NCI-H446 (cell line): ENCODE data around the gene ARRDC1.

Source experiments
- DNase-seq, 2 experiments: peaks; one replicate each; lab custom pipeline; 2025; lab: John Stamatoyannopoulos, UW

The ARRDC1 gene

DNA sequence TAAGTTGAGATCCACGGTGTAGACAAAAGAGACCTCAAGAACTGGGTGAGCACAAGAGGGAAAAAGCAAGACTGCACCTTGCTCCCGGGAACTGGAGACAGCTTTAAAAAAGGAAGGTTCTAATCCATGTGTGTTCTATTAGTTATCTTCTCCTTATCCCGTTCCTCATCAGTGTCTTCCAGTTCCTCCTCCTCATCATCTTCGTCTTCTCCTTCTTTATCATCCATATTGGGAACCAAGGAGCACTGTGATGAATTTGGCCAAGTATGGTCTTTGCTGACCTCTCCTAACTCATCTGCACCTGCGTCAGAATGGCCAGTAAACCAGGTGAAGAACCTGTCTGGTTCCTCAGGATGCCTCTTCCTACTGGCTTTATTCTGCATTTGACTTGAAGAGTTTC is 35.4 kb downstream of the ARRDC1 start:
- DNase-seq, result no peak

DNA sequence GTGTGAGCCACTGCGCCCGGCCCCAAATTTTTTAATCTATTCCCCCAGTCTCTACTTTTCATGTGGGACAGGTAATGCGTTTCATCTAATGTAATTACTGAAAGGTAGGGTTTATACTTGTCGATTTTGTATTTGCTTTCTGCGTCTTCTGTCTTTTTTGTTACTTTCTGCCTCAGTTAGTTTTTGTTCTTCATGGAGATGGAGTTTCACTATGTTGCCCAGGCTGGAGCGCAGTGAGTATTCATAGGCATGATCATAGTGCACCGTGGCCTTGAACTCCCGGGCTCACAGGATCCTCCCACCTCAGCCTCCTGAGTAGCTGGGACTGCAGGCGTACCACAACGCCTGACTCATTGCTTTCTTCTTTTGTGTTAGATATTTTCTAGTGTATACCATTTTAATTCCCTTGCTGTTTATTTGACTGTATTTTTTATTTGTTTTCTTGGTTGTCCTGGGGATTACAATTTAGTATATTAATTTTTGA is 36.7 kb downstream of the ARRDC1 start:
- no peak for DNase-seq

DNA sequence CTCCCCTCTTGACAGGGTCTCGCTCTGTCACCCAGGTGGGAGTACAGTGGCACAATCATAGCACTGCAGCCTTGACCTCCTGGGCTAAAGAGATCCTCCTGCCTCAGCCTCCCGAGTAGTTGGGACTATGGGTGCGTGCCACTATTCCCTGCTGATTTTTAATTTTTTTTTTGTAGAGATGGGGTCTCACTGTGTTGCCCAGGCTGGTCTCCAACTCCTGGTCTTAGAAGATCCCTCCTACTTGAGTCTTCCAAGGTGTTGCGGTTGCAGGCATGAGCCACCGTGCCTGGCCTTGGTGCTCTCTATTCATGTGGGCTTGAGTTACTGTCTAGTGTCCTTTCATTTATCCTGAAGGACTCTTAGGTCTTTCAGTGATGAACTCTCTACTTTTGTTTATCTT is 37.4 kb downstream of the ARRDC1 start:
- no peak for DNase-seq

DNA sequence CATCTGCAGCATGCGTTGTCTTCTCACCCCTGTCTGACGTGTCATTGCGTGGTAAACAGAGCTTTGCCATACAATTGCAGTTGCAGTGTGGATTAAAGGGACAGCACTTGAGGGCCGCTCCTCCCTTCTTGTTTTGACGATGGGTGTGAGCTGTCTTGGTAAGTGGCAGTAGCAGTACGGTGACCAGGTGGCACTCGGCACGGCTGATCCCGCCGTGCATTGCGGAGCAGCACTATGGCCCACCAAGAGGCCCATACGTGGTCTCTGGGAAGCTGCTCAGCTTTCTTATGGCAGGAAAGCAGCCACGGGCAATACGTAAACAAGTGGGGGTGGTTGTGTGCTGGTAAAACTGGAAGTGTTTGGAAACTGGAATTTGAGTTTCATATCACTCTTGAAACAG is 38.4 kb downstream of the ARRDC1 start:
- no peak for DNase-seq

DNA sequence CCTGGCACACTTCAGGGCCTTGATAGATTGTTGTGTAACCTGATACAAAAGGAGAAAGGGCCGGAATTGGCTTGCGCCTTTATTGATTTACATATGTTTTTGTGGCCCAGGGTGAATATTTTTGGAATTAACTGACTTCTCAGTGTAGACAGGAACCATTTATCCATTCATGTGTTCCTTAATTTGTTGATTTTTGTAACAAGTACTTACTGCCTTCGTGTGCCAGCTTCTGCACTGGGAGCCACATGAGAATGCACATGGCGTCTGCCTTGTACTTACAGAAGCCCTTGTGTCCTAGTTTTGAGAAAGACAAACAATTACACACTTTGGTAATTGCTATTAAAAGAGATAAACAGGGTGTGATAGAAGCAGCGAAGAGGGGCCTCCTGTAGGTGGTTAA is 39.7 kb downstream of the ARRDC1 start:
- no peak for DNase-seq

DNA sequence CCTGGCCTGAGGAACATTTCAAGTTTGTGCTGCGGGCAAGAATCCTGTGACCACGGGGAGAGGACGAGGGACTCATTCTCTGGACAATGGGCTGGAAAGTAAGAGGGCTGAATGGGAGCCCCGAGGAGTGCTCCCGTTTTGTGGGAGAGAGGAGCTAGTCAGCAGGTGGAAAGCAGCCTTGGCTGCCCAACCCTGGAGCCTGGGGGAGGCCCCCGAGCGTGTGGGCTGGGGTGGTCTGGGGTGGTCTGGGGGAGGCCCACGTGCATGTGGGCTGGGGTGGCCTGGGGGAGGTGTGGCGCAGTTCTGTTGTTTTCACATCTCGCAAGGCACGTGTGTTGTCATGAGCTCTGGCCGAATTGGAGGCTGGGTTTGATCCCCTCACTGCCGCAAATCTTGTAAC is 40.9 kb downstream of the ARRDC1 start:
- DNase-seq, result no peak

DNA sequence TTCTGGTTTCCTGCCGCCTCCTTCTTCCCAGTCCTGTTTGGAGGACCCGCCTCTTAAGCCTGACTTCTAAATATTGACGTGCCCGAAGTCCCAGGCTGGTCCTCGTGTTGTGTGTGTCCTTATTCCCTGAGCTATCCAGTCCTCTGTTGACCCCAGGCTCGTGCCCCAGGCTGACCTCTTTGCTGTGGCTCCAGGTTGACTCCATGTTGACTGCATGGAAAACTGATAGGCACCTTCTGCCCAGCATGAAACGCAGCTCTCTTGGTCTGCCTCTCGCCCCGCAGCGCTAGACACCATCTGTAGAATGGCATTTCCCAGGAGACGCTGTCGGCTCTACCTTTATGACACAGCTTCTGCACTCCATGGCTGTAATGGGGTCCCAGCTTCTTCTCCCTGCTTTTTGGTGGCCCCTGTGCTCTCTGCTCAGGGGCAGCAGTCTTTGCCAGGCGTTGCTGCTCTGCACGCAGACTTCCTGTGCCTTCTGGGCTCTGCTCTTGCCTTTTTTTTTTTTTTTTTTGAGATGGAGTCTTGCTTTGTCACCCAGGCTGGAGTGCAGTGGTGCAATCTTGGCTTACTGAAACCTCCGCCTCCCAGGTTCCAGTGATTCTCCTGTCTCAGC is 41.7 kb downstream of the ARRDC1 start:
- DNase-seq, result no peak

DNA sequence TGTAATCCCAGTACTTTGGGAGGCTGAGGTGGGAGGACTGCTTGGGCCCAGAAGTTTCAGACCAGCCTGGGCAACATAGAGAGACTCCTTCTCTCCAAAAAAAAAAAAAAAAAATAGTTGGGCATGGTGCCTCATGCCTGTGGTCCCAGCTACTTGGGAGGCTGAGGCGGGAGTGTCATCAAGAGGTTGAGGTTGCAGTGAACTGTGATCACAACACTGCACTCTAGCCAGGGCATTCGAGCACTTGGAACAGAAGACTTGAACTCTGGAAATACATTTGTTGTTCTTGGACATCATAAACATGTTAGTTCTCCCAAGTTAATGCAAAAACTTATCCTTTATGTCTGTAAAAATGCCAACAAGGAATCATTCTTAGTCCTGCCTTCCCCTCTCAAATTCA is 42.9 kb downstream of the ARRDC1 start:
- DNase-seq, result no peak

DNA sequence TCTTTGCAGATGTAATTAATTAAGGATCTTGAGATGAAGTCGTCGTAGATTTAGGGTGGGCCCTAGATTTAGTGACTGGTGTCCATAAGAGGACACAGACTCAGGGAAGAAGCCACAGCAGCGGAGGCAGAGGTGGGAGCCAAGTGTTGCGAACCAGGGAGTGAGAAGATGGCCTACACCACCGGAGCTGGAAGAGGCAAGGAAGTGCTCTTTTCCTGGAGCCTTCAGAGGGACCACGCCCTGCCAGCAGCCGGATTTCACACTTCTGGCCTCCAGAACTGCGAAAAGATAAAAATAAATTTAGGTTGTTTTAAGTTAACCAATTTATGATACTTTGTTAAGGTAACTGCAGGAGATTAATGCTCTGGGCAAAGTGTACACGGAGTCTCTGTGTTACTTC is 44.1 kb downstream of the ARRDC1 start:
- no peak for DNase-seq

DNA sequence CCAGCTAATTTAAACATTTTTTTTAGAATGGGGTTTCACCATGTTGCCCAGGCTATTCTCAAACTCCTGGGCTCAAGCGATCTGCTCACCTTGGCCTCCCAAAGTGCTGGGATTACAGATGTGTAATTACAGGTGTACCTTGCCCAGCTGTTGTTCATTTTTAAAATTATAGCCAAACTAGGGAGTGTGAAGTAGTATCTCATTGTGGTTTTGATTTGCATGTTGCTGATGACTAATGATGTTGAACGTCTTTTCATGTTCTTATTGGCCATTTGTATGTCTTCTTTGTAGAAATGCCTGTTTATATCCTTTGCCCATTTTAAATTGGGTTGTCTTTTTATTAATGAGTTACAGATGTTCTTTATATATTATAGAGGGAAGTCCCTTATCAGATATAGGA is 44.8 kb downstream of the ARRDC1 start:
- no peak for DNase-seq

DNA sequence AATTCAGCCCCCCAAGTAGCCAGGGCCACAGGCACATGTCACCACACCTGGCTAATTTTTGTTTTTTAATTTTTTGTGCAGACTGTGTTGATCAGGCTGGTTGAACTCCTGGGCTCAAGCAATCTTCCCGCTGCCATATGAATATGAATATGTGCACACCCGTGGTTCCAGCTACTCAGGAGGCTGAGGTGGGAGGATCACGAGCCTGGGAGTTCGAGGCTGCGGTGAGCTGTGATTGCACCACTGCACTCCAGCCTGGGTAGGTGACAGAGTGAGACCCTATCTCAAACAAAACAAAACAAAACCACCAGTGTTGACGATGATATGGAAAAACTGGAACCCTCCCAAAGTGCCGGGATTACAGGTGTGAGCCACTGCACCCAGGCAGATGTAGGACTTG is 45.3 kb downstream of the ARRDC1 start:
- DNase-seq, result no peak

DNA sequence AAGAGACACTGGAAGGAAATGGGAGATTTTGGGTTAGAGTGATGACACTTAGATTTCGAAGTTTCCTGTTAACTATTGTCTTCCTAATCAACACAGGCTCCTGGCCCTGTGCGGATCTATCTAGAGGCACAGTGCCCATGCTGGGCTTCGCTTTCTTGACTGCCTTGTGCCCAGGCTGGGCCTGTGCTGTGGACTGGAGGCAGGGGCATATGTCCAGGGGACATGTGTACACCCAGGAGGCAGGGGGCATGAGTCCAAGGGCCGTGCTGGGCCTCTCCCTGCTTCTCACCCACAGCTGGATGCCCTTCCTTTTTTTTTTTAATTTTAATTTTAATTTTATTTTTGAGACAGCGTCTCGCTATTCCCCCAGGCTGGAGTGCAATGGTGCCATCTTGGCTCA is 50.9 kb downstream of the ARRDC1 start:
- DNase-seq, result no peak

DNA sequence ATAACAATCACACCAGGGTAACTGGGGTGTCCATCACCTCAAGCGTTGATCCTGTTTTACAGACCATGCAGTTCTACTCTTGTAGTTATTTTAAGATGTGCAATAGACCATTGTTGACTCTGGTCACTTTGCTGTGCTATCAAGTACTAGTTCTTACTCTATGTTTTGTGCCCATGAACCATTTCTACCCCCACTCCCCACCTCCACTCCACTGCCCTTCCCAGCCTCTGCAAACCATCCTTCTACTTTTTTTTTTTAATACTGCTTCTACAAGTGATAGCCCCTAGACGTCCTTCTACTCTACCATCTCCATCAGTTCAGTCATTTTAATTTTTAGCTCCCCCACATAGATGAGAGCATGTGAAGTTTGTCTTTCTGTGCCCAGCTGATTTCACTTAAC is 52.1 kb downstream of the ARRDC1 start:
- no peak for DNase-seq

DNA sequence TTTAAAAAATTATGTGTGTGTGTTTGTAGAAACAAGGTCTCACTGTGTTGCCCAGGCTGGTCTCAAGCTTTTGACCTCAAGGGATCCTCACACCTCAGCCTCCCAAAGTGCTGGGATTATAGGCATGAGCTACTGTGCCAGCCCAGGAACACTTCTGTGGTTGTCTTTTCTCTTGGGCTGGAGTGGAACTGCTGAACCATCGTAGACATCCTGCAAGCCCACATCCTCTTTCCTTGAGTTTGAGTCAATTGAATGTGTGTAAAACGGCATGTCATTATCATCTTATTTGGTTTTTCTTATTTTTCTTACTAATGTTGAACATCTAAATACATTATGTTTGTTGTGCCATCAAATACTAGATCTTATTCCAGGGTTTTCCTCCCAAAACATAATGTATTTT is 53.3 kb downstream of the ARRDC1 start:
- DNase-seq, result no peak

DNA sequence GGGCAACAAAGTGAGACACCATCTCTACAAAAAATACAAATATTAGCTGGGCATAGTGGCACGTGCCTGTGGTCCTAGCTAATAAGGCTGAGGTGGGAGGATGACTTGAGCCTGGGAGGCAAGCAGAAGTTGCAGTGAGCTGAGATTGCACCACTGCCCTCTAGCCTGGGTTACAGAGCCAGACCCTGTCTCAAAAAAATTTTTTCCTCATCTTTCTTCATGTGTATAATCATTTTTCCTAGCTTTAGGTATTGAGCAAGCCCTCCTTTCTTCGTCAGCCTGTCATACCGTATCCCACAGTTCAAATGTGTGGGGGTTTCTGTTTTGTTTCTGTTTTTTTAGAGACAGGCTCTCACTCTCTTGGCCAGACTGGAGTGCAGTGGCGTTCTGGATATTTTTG is 54.7 kb downstream of the ARRDC1 start:
- no peak for DNase-seq

DNA sequence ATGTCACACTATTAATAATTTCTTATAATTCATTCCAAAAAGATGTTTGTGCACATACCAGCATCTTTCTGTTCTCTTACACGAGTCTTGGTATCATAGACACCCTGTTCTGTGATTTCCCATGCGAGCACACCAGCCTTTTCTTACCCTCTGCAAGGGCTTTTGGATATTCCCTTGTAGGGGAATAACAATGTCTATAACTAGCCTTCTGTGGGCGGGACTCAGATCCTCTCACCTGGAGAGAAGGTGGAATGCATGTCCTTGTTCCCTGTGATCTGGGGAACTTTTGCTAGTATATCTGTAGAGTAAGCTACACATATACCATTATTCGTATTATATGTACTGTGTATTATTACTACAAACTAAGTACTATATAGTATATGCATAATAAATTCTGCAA is 58.1 kb downstream of the ARRDC1 start:
- DNase-seq, result no peak

DNA sequence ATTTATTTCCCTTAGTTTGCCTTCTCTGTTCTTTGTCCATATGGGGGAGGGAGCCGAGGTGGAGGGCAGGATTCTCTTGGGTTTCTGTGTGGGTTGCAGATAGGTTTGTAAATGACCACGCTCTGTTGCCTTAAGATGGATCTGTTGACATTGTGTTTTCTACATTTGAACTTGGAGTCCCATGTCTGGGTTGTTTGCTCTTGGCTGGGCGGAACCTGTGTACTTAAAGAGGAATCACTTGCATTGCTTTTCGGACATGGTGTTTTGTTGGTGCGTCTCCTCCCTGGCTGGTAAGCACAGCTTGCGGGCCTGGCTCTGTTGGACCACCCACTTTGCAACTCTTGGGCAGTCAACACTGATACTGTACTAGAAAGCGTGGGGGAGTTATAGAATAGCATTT is 59.2 kb downstream of the ARRDC1 start:
- no peak for DNase-seq
